ENCODE data around the gene GALNT12. TPM values are rescaled to one million over a fixed set of nuclear protein-coding genes. Genes with fewer than 3 reads are reported as not detected.
A peak's percentile ranks its signal among the peaks of the same experiment; 100 is the strongest.

Gene GALNT12
- total and polyA plus RNA-seq, 2 experiments from 2014 or later: 13.9 to 16.4 TPM

GRCh38 chr9:98848450-98849149 is 41.1 kb downstream of the GALNT12 start:
- 33% methylated on average over 16 of the region's 16 CpGs for WGBS (ENCODE audit: low lambda C conversion rate, missing lambda C conversion rate)
- no peaks in the 10 kb centered on the region for H3K36me3 ChIP-seq (replicated peaks; ENCODE audit: insufficient read depth, low read depth)
- peak; percentile 95 for DNase-seq (ENCODE audit: low spot score)
- peak overlapping the region; percentile 61 for H3K4me2 ChIP-seq
- no peaks in the 10 kb centered on the region for H3K27me3 ChIP-seq
- H3K4me3 ChIP-seq: no peak overlapping the region
- no peaks in the 10 kb centered on the region for H3K9me3 ChIP-seq (ENCODE audit: low read depth)
- TF ChIP-seq EZH2 (IDR thresholded peaks at IDR 0.05; ENCODE audit: borderline replicate concordance) (no peak), CTCF (IDR thresholded peaks at IDR 0.05; ENCODE audit: poor library complexity) (peak; percentile 94)
- H3K79me2 ChIP-seq: no peaks in the 10 kb centered on the region
- no peaks in the 10 kb centered on the region for H4K20me1 ChIP-seq (ENCODE audit: insufficient read depth, poor library complexity, severe bottlenecking)
- H3K27ac ChIP-seq: peak overlapping the region; percentile 58
- H3K4me1 ChIP-seq (ENCODE audit: insufficient read depth): no peaks in the 10 kb centered on the region
- H2AFZ ChIP-seq: peak overlapping the region; percentile 28
- H3K9me2 ChIP-seq (replicated peaks; ENCODE audit: insufficient read depth): no peaks in the 10 kb centered on the region

- Histone ChIP-seq H3K4me3 (no peak overlapping the region), H3K4me1 (ENCODE audit: insufficient read depth) (no peaks in the 10 kb centered on the region), H3K27ac (no peak overlapping the region), H3K79me2 (no peaks in the 10 kb centered on the region), H3K27me3 (no peaks in the 10 kb centered on the region), H3K36me3 (replicated peaks; ENCODE audit: insufficient read depth, low read depth) (no peaks in the 10 kb centered on the region), H4K20me1 (ENCODE audit: insufficient read depth, poor library complexity, severe bottlenecking) (no peaks in the 10 kb centered on the region), H2AFZ (no peak overlapping the region), H3K4me2 (no peak overlapping the region), H3K9me3 (ENCODE audit: low read depth) (no peaks in the 10 kb centered on the region), H3K9me2 (replicated peaks; ENCODE audit: insufficient read depth) (no peaks in the 10 kb centered on the region)
- WGBS (ENCODE audit: low lambda C conversion rate, missing lambda C conversion rate): 82% methylated on average over 4 of the region's 4 CpGs
- TF ChIP-seq CTCF (IDR thresholded peaks at IDR 0.05; ENCODE audit: poor library complexity) (no peak), EZH2phosphoT487 (IDR thresholded peaks at IDR 0.05; ENCODE audit: low read depth, severe bottlenecking, unreplicated experiment) (no peak), EZH2 (IDR thresholded peaks at IDR 0.05; ENCODE audit: borderline replicate concordance) (no peak)
- no peak for DNase-seq (ENCODE audit: low spot score)
Observed at GRCh38 chr9:98849563-98849962, 42.1 kb downstream of the GALNT12 start.

- no peaks in the 10 kb centered on the region for H3K9me3 ChIP-seq (ENCODE audit: low read depth)
- H2AFZ ChIP-seq: no peak overlapping the region
- peak overlapping the region; percentile 48 for H3K27ac ChIP-seq
- no peak for TF ChIP-seq CTCF (IDR thresholded peaks at IDR 0.05; ENCODE audit: poor library complexity)
- no peak for TF ChIP-seq EZH2phosphoT487 (IDR thresholded peaks at IDR 0.05; ENCODE audit: low read depth, severe bottlenecking, unreplicated experiment)
- TF ChIP-seq EZH2 (IDR thresholded peaks at IDR 0.05; ENCODE audit: borderline replicate concordance): no peak
- H3K4me2 ChIP-seq: no peak overlapping the region
- no peak overlapping the region for H3K4me3 ChIP-seq
- no peaks in the 10 kb centered on the region for H3K79me2 ChIP-seq
- no peak for DNase-seq (ENCODE audit: low spot score)
- no peaks in the 10 kb centered on the region for H3K9me2 ChIP-seq (replicated peaks; ENCODE audit: insufficient read depth)
- H3K27me3 ChIP-seq: no peaks in the 10 kb centered on the region
- no peaks in the 10 kb centered on the region for H4K20me1 ChIP-seq (ENCODE audit: insufficient read depth, poor library complexity, severe bottlenecking)
- WGBS (ENCODE audit: low lambda C conversion rate, missing lambda C conversion rate): 80% methylated on average over 9 of the region's 11 CpGs
- H3K4me1 ChIP-seq (ENCODE audit: insufficient read depth): no peaks in the 10 kb centered on the region
- no peaks in the 10 kb centered on the region for H3K36me3 ChIP-seq (replicated peaks; ENCODE audit: insufficient read depth, low read depth)
Observed at GRCh38 chr9:98850851-98851729, 43.6 kb downstream of the GALNT12 start.

Measured in hepatocyte (in vitro differentiated cells).